ENCODE data around the gene AUP1.

GRCh38 chr2:74555610-74556103, 26.2 kb upstream of the AUP1 start:
- no peak for TF ChIP-seq REST (IDR thresholded peaks at IDR 0.05; ENCODE audit: insufficient read depth in 1 of 2, low read depth in 2 of 2, low read length in 2 of 2)
- no peak for TF ChIP-seq SIN3A (IDR thresholded peaks at IDR 0.05; ENCODE audit: borderline replicate concordance, insufficient read depth, low read length)
